Stomach (tissue), 4 donors: Measurements from ENCODE around the gene CCDC3.

Experiments
- CTCF ChIP-seq, 7 experiments: fragments of 450-650 bp in 4 of 7; fragments of 200-600 bp in 3 of 7; sonication (generic) in 3 of 7; IDR thresholded peaks; one replicate each; pipeline ENCODE4 v1.5.1; 2016 to 2019; ENCODE audit warnings: antibody characterized with exemption in 7 of 7, control low read depth in 2 of 7, mild to moderate bottlenecking in 1 of 7
- EP300 ChIP-seq: sonication (generic); formaldehyde crosslinking; IDR thresholded peaks from one replicate; pipeline ENCODE4 v1.6.1; 2017; ENCODE audit warnings: antibody characterized with exemption
- POLR2AphosphoS5 ChIP-seq, 3 donors: sonication (generic); formaldehyde crosslinking; IDR thresholded peaks; one replicate each; pipeline ENCODE4 v1.6.1; 2016; ENCODE audit warnings: antibody characterized with exemption in 3 of 3

- TF ChIP-seq CTCF (IDR thresholded peaks at IDR 0.05): no peak
- no peak for TF ChIP-seq EP300
- TF ChIP-seq POLR2AphosphoS5 (IDR thresholded peaks at IDR 0.05): peak in 1 of 3 donors; percentile 9
Observed at GRCh38 chr10:12993595-12993994, 7.9 kb downstream of the CCDC3 start.
